ENCODE results near the gene ODAD4. TPM values are rescaled to one million over a fixed set of nuclear protein-coding genes. Genes with fewer than 3 reads are reported as not detected.

ODAD4 gene
- total RNA-seq, 2 donors from 2014 or later, result 1.1 to 2.2 TPM

DNA sequence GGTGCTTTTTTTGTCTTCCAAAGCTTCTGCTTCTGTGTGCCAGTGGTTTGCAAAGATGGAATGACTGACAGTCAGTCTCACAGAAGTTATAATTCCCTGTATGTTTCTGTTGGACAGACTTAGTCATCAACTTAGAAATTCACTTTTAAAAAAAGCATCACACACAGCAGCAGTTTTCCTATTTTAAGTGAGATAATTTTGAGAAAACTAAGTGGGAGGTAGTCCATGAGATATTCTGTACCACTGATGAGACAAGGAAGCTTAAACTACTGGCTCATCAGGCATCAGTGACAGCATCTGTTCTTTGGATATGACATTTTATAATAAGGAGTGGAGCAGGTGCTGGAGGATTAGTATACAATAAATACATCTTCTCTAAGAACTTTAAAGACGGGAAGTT is 56.2 kb downstream of the ODAD4 start:
- H3K4me1 ChIP-seq (ENCODE audit: control insufficient read depth in 1 of 2, low read depth in 2 of 2), result no peaks in the 10 kb centered on the region
- no peak overlapping the region for H3K27ac ChIP-seq
- no peak for DNase-seq (ENCODE audit: low spot score)
- no peak overlapping the region for H3K4me3 ChIP-seq
- no peaks in the 10 kb centered on the region for H3K9me3 ChIP-seq
- TF ChIP-seq, protein P1, sequence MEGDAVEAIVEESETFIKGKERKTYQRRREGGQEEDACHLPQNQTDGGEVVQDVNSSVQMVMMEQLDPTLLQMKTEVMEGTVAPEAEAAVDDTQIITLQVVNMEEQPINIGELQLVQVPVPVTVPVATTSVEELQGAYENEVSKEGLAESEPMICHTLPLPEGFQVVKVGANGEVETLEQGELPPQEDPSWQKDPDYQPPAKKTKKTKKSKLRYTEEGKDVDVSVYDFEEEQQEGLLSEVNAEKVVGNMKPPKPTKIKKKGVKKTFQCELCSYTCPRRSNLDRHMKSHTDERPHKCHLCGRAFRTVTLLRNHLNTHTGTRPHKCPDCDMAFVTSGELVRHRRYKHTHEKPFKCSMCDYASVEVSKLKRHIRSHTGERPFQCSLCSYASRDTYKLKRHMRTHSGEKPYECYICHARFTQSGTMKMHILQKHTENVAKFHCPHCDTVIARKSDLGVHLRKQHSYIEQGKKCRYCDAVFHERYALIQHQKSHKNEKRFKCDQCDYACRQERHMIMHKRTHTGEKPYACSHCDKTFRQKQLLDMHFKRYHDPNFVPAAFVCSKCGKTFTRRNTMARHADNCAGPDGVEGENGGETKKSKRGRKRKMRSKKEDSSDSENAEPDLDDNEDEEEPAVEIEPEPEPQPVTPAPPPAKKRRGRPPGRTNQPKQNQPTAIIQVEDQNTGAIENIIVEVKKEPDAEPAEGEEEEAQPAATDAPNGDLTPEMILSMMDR (IDR thresholded peaks at IDR 0.05), result no peak
- ATAC-seq (ENCODE audit: insufficient number of reproducible peaks, low FRiP score, low read depth), result no peak
- H3K36me3 ChIP-seq, result peaks cover 56% of the 10 kb centered on the region
- no peaks in the 10 kb centered on the region for H3K27me3 ChIP-seq (replicated peaks; ENCODE audit: insufficient read depth)

DNA sequence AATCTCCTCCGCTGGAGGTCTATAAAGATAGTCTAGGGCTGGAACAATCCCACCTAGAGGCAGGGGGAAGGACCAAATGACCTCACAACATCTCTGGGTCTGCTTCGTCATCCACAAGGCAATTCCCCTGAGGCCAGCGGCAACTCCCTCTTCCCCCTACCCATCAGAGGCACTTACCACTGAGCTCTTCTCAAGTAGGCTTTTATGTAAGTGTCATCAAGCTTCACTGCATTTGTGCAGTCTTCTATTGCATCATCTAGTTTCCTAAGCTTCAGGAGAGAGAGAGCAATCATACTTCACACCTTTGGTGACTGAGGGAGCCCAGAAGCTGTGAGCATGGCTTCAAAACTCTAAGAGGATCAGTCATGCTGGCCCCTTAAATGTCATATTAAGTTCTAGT is 57.2 kb downstream of the ODAD4 start:
- TF ChIP-seq, protein P1 (IDR thresholded peaks at IDR 0.05), result no peak
- Histone ChIP-seq H3K27me3 (replicated peaks; ENCODE audit: insufficient read depth) (no peaks in the 10 kb centered on the region), H3K4me1 (ENCODE audit: control insufficient read depth in 1 of 2, low read depth in 2 of 2) (no peaks in the 10 kb centered on the region), H3K27ac (no peak overlapping the region), H3K9me3 (no peaks in the 10 kb centered on the region), H3K4me3 (no peak overlapping the region), H3K36me3 (peaks cover 61% of the 10 kb centered on the region)
- DNase-seq (ENCODE audit: low spot score), result no peak
- ATAC-seq (ENCODE audit: insufficient number of reproducible peaks, low FRiP score, low read depth), result no peak

DNA sequence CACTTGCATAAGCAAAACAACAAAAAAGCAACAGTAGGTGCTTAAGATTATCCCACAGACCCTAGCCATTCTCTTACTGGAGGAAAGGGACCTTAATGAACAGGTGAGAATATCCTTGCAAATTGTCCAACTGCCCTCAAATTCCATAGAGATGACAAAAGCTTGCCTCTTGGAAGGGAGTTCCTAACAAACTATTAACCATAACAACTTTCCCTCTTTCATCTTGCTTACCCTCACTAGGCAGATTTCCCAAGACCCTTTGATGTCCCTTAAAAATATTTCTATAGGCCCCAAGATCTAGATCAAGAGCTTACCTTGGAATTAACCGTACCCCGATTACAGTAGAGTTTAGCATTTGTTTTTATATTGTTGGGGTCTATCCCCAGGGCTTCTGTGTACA is 58.0 kb downstream of the ODAD4 start:
- Histone ChIP-seq H3K4me1 (ENCODE audit: control insufficient read depth in 1 of 2, low read depth in 2 of 2) (no peaks in the 10 kb centered on the region), H3K4me3 (no peak overlapping the region), H3K36me3 (peaks cover 64% of the 10 kb centered on the region), H3K27me3 (replicated peaks; ENCODE audit: insufficient read depth) (no peaks in the 10 kb centered on the region), H3K9me3 (no peaks in the 10 kb centered on the region), H3K27ac (no peak overlapping the region)
- TF ChIP-seq, protein P1 (IDR thresholded peaks at IDR 0.05), result no peak
- DNase-seq (ENCODE audit: low spot score) (no peak), ATAC-seq (ENCODE audit: insufficient number of reproducible peaks, low FRiP score, low read depth) (no peak)

DNA sequence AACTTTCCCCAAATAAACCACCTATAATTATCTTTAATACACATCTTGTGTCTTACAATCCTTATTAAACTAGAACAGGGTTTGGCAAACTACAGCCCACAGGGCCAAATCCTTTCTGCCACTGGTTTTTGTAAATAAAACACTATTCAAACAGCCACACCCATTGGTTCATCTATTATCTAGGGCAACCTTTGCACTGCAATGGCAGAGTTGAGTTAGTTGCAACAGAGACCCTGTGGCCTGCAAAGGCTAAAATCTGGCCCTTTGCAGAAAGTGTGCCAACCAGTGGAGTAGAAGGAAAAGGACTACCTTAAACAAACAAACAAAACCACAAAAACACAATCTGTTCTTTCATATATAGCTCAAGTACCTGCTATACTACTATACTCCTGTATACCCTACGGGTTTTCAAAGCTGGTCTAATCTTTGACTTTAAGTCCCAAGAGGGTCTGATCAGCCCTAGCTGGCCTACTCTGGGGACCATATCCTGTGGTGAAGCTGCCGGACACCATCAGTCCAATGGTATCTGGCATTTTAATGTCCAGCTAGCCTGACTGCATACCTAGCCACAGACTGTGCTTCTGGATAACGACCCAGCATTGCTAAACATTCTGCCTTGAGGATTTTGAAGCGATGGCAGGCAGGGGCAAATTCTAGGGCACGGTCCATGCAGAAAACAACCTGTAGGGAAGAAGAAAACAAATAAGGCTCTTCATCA is 59.4 kb downstream of the ODAD4 start:
- ATAC-seq (ENCODE audit: insufficient number of reproducible peaks, low FRiP score, low read depth) (no peak), DNase-seq (ENCODE audit: low spot score) (no peak)
- Histone ChIP-seq H3K4me1 (ENCODE audit: control insufficient read depth in 1 of 2, low read depth in 2 of 2) (no peaks in the 10 kb centered on the region), H3K27me3 (replicated peaks; ENCODE audit: insufficient read depth) (no peaks in the 10 kb centered on the region), H3K4me3 (no peak overlapping the region), H3K27ac (no peak overlapping the region), H3K9me3 (no peaks in the 10 kb centered on the region), H3K36me3 (peaks cover 63% of the 10 kb centered on the region)
- TF ChIP-seq, protein P1 (IDR thresholded peaks at IDR 0.05), result no peak

DNA sequence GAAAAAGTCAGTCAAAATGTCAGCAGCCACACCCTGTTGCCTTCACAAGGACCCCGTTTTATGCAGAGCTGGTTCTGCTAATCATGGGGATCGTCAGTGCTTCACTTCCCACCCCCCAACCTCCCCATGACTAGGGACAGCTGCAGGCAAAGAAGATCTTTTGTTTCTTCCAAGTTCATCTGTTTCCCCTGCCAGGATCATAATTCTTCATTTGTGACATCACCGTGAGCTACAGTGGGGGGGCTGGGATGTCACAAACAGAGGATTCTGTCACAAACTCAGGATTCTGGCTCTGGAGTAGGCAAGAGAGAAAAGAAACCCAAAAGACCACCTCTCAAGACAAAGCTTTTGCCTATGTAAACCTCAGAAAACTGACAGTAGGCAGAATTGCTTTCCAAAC is 62.2 kb downstream of the ODAD4 start:
- TF ChIP-seq, protein P1 (IDR thresholded peaks at IDR 0.05), result no peak
- ATAC-seq (ENCODE audit: insufficient number of reproducible peaks, low FRiP score, low read depth), result no peak
- no peak overlapping the region for H3K4me3 ChIP-seq
- no peaks in the 10 kb centered on the region for H3K9me3 ChIP-seq
- no peak overlapping the region for H3K27ac ChIP-seq
- no peaks in the 10 kb centered on the region for H3K4me1 ChIP-seq (ENCODE audit: control insufficient read depth in 1 of 2, low read depth in 2 of 2)
- peaks cover 74% of the 10 kb centered on the region for H3K36me3 ChIP-seq
- DNase-seq (ENCODE audit: low spot score), result no peak
- no peaks in the 10 kb centered on the region for H3K27me3 ChIP-seq (replicated peaks; ENCODE audit: insufficient read depth)

Data from thoracic aorta (tissue), 2 donors.